Activated T-cell treated with anti-CD3 and anti-CD28 coated beads for 48 hours (primary cell): Measurements from ENCODE around the gene USP44.
"Not testable (repeated sequence)": the region's sequence is repeated elsewhere in the genome, so short reads cannot be mapped to it uniquely, and the experiment has no call there.

Experiments
- DNase-seq: peaks from one replicate; pipeline ENCODE4 v3.0.0-alpha.2; 2020; ENCODE audit warnings: low read depth

Gene USP44

GRCh38 chr12:95506707-95507523 lies 44.4 kb downstream of the USP44 start:
- no peak for DNase-seq

- no peak for DNase-seq
These were observed 46.2 kb downstream of the USP44 start for GRCh38 chr12:95505039-95505438.

- no peak for DNase-seq
These were observed 47.1 kb downstream of the USP44 start for GRCh38 chr12:95504140-95504539.

GRCh38 chr12:95499772-95500171 lies 51.5 kb downstream of the USP44 start:
- DNase-seq = no peak

- DNase-seq = no peak
These were observed 52.3 kb downstream of the USP44 start for GRCh38 chr12:95498968-95499367.

GRCh38 chr12:95497031-95497430 lies 54.2 kb downstream of the USP44 start:
- DNase-seq = no peak

- no peak for DNase-seq
These were observed 55.8 kb downstream of the USP44 start for GRCh38 chr12:95495433-95495832.

- no peak for DNase-seq
These were observed 56.4 kb downstream of the USP44 start for GRCh38 chr12:95494888-95495287.

GRCh38 chr12:95492462-95492861 lies 58.8 kb downstream of the USP44 start:
- no peak for DNase-seq

- no peak for DNase-seq
These were observed 64.3 kb downstream of the USP44 start for GRCh38 chr12:95487024-95487423.

- DNase-seq = no peak
These were observed 66.8 kb downstream of the USP44 start for GRCh38 chr12:95484524-95484923.

GRCh38 chr12:95482564-95482963 lies 68.7 kb downstream of the USP44 start:
- DNase-seq = not testable (repeated sequence)

- DNase-seq = no peak
These were observed 69.4 kb downstream of the USP44 start for GRCh38 chr12:95481888-95482287.

- no peak for DNase-seq
These were observed 70.2 kb downstream of the USP44 start for GRCh38 chr12:95481072-95481471.

- no peak for DNase-seq
These were observed 71.0 kb downstream of the USP44 start for GRCh38 chr12:95480230-95480629.

GRCh38 chr12:95474660-95474958 lies 76.7 kb downstream of the USP44 start:
- peak; percentile 10 for DNase-seq

GRCh38 chr12:95473884-95474659 lies 77.2 kb downstream of the USP44 start, which contains the start of gene METAP2:
Gene METAP2, plus strand, starts transcription at chr12:95474152. Its CDS starts 28 bp downstream, at chr12:95474180.
- DNase-seq = peak; percentile 91

GRCh38 chr12:95473231-95473883 lies 77.9 kb downstream of the USP44 start:
- peak; percentile 12 for DNase-seq

- no peak for DNase-seq
These were observed 81.0 kb downstream of the USP44 start for GRCh38 chr12:95470300-95470699.
